Erythroblast (primary cell): ENCODE results near the gene RANBP1.

Source experiments
- GATA1 ChIP-seq: IDR thresholded peaks from 2 replicates; pipeline ENCODE4 v1.6.1; 2011; ENCODE audit warnings: low read depth, mild to moderate bottlenecking, control low read depth, low read length, moderate library complexity
- POLR2A ChIP-seq: IDR thresholded peaks from 2 replicates; pipeline ENCODE4 v1.6.1; 2011; ENCODE audit warnings: mild to moderate bottlenecking, low read length

DNA sequence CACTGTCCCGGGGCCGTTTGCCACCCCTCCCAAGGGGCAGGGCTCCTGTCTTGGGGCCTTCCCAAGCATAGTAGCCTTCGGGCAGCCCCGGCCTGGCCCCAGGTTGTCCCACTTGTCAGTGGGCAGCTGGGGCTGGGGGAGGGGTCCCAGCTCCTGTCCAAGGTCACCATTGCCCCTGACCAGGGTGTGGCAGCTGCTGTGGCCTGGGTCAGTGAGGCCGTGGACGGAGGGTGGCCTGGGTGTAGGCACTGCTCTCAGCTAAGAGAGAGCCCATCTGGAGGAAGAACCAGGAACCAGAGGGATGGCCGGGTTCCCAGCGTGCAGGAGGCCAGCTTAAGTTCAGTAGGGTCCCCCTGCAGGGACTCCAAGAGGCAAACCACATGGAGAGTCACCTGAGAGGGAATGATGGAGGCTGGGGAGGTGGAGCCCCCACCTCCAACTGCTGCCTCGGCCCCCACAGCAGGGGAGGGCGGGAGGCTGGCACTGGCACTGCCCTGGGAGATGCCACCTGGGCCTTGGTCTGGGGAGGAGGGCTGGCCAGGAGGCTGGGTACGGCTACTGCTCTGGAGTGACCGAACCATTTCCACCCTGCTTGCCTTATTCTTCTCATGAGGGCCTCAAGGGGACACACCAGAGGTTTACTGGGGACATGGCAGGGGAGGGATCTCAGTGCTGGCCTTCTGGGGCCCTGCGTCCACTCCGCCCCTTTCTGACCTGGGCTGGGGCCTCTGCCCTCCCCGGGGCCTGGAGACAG lies 41.7 kb downstream of the RANBP1 start:
- TF ChIP-seq POLR2A, result no peak
- no peak for TF ChIP-seq GATA1
